HUES48 (cell line): Measurements from ENCODE around the gene SMIM45.

Experiments used
- H3K27ac ChIP-seq: one replicate; pipeline ENCODE4 v1.7.0; 2013; ENCODE audit warnings: low read depth, low read length, inconsistent platforms
- H3K27me3 ChIP-seq: 2 replicates; pipeline ENCODE4 v1.6.1; 2013; ENCODE audit warnings: mild to moderate bottlenecking, low read length; ENCODE audit not compliant: control insufficient read depth, insufficient read depth
- H3K36me3 ChIP-seq: 2 replicates; pipeline ENCODE4 v1.6.1; 2013; ENCODE audit warnings: low read length; ENCODE audit not compliant: control insufficient read depth, insufficient read depth
- H3K4me1 ChIP-seq: 2 replicates; pipeline ENCODE4 v1.6.1; 2013; ENCODE audit warnings: mild to moderate bottlenecking, low read length; ENCODE audit not compliant: control insufficient read depth, insufficient read depth
- H3K4me3 ChIP-seq: 2 replicates; pipeline ENCODE4 v1.5.1; 2013; ENCODE audit warnings: mild to moderate bottlenecking, low read depth, low read length
- H3K9ac ChIP-seq: 2 replicates; pipeline ENCODE4 v1.6.1; 2013; ENCODE audit warnings: mild to moderate bottlenecking, low read depth, low read length, moderate library complexity
- H3K9me3 ChIP-seq: 2 replicates; pipeline ENCODE4 v1.6.1; 2013; ENCODE audit warnings: low read length; ENCODE audit not compliant: control insufficient read depth, insufficient read depth

SMIM45 gene

DNA sequence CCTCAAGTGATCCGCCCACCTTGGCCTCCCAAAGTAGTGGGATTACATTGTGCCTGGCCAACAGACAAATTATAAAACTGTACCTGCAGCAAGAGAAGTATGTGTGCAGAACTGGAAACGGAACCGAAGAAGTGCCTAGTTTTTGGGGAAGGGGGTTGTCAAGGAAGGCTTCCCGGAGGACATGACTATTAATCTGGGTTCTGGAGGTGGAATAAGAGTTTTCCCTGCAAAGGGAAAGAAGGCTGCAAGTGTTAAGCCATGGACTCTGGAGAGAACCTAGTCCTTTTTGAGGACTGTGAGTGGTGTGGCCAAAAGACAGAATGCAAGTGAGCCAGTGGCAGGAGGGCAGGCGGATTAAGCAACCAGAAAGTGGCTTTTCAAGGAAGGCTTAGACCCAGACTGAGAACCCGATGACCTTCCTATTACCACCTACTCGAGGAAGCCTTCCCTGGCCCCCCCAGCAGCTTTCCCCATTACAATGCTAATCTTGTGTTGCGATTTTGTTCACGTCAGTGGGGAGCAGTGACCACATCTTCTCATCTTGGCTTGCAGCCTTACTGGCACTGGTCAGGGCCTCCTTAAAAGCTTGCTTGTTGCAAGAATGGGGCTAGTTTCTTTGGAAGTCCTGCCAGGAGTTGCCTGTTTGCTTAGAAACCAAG, 11.6 kb downstream of the SMIM45 start:
- peak overlapping the region; percentile 67 for H3K27ac ChIP-seq
- no peaks in the 10 kb centered on the region for H3K9me3 ChIP-seq
- no peaks in the 10 kb centered on the region for H3K27me3 ChIP-seq
- peaks cover 9% of the 10 kb centered on the region for H3K4me1 ChIP-seq
- H3K36me3 ChIP-seq = no peaks in the 10 kb centered on the region
- no peak overlapping the region for H3K4me3 ChIP-seq
- no peak overlapping the region for H3K9ac ChIP-seq

DNA sequence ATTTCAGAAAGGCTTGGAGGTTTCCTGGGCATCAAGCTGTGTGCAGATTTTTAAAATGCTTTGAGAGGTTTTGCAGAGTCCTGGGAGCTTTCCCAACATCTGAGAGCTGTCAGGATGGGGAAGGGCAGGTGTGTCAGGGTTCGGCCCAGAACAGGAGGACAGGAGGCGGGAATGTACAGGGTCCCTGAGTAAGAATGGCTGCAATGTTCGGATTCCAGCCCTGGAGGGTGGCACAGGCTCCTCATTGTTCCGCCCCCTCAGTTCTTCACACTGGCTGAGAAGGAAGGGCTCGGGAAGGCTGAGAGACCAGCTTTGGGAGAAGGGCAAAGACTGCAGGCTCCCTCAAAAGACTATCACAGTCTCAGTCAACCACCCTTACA, 12.2 kb downstream of the SMIM45 start:
- no peaks in the 10 kb centered on the region for H3K36me3 ChIP-seq
- no peaks in the 10 kb centered on the region for H3K9me3 ChIP-seq
- peaks cover 9% of the 10 kb centered on the region for H3K4me1 ChIP-seq
- no peak overlapping the region for H3K4me3 ChIP-seq
- no peak overlapping the region for H3K9ac ChIP-seq
- H3K27ac ChIP-seq = peak overlapping the region; percentile 67
- no peaks in the 10 kb centered on the region for H3K27me3 ChIP-seq

GRCh38 chr22:41966225-41966606, 14.3 kb downstream of the SMIM45 start:
- no peak overlapping the region for H3K9ac ChIP-seq
- H3K27ac ChIP-seq = no peak overlapping the region
- H3K4me3 ChIP-seq = no peak overlapping the region
- H3K27me3 ChIP-seq = no peaks in the 10 kb centered on the region
- peaks cover 9% of the 10 kb centered on the region for H3K4me1 ChIP-seq
- no peaks in the 10 kb centered on the region for H3K9me3 ChIP-seq
- H3K36me3 ChIP-seq = no peaks in the 10 kb centered on the region

DNA sequence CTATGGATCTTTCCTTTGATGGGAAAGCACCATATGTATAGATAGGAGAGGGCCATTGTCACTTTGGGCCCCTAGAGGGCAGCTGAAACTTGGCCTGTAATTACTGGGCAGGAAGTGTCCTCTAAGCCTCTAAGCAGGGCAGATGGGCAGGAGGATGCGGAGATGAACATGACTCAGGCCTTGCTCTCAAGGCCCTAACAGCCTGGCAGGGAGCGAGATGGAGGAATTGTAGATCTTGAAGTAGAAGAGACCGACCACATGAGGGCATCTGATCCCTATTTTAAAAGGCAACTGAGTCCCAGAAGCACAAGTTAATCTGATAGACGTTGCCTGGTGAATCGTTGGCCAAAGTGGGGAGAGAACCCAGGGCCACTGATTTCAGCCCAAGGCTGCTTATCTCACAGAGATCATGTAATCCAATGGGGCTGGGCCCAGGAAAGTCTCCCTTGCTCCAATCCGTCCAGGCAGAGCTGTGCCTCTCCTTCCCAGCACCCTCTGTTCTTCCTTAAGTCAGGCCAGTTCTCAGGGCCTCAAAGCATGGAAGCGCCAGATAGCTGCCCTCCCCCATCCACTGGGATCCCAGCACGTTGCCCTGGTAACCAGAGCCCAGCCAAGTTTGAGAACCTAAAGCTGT, 14.8 kb downstream of the SMIM45 start:
- H3K27ac ChIP-seq = no peak overlapping the region
- H3K36me3 ChIP-seq = no peaks in the 10 kb centered on the region
- H3K4me1 ChIP-seq = peaks cover 9% of the 10 kb centered on the region
- H3K9me3 ChIP-seq = no peaks in the 10 kb centered on the region
- H3K9ac ChIP-seq = no peak overlapping the region
- H3K27me3 ChIP-seq = no peaks in the 10 kb centered on the region
- H3K4me3 ChIP-seq = no peak overlapping the region

GRCh38 chr22:41968601-41969000, 16.7 kb downstream of the SMIM45 start:
- Histone ChIP-seq H3K27me3 (no peaks in the 10 kb centered on the region), H3K27ac (no peak overlapping the region), H3K4me1 (peaks cover 9% of the 10 kb centered on the region), H3K36me3 (no peaks in the 10 kb centered on the region), H3K9ac (no peak overlapping the region), H3K9me3 (no peaks in the 10 kb centered on the region), H3K4me3 (no peak overlapping the region)

DNA sequence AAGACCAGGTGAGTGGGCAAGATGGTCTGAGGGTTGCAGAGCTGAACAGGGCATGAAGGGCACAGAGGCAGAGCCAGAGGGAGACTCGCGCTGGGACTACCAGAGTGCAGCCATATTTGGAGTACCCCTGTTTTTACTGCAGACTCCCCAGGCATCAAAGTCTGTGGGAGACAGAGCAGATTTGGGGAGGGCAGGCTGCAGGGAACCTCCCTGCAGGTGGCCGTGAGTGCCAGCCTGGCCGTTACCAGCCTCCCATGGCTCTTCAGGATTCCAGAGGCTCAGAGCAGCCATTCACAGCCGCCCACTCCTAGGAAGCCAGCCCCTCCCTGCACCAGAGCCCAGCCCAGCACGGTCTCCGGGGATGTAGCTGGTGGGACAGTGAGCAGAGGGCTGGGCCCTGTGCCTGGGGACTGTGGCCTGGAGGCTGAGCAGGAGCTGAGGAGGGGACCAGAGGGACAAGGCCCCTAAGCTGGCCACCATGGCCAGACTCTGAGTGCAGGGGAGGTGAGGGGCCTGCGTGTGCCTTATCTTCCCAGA, 17.2 kb downstream of the SMIM45 start, which contains the start of gene SEPTIN3:
TSS of gene SEPTIN3 (plus strand) at position 334 of the 537 bp plus-strand sequence. CDS start 2,050 bp downstream, outside the sequence.
- Histone ChIP-seq H3K9ac (no peak within 1 kb of the TSS), H3K4me3 (no peak within 1 kb of the TSS), H3K27ac (no peak within 1 kb of the TSS), H3K27me3 (no peaks in the 10 kb centered on the region), H3K4me1 (0 out of 2 replicates have a peak, but pooled peaks cover 3% of the 10 kb centered on the region), H3K36me3 (no peaks in the 10 kb centered on the region), H3K9me3 (no peaks in the 10 kb centered on the region)

DNA sequence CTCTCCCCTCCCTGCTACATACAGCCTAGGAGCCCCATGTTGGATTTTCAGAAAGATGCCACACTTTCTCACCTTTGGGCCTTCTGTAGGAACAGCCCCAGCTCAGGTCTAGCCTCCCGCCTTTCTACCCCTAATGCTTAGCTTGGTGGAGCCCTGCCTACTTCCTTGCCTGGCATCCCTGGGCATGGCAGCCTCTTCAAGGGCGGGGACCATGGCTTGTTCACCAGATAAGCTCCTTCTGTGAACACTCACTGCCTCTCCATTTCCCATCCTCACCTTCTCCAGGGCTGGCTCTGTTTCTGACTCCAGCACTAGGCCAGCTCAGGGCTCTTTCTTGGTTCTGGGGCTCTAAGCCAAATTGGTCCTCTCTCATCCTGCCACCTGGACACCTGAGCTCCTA, 18.7 kb downstream of the SMIM45 start:
- Histone ChIP-seq H3K4me1 (0 out of 2 replicates have a peak, but pooled peaks cover 3% of the 10 kb centered on the region), H3K36me3 (no peaks in the 10 kb centered on the region), H3K9ac (no peak overlapping the region), H3K4me3 (no peak overlapping the region), H3K9me3 (no peaks in the 10 kb centered on the region), H3K27ac (no peak overlapping the region), H3K27me3 (peaks cover 10% of the 10 kb centered on the region)

- H3K4me3 ChIP-seq = no peak overlapping the region
- peaks cover 18% of the 10 kb centered on the region for H3K27me3 ChIP-seq
- no peaks in the 10 kb centered on the region for H3K36me3 ChIP-seq
- no peaks in the 10 kb centered on the region for H3K9me3 ChIP-seq
- H3K9ac ChIP-seq = no peak overlapping the region
- H3K4me1 ChIP-seq = peaks cover 6% of the 10 kb centered on the region; the same call in 1 of the 2 replicates
- no peak overlapping the region for H3K27ac ChIP-seq
These were observed 19.5 kb downstream of the SMIM45 start for GRCh38 chr22:41971431-41971830.

DNA sequence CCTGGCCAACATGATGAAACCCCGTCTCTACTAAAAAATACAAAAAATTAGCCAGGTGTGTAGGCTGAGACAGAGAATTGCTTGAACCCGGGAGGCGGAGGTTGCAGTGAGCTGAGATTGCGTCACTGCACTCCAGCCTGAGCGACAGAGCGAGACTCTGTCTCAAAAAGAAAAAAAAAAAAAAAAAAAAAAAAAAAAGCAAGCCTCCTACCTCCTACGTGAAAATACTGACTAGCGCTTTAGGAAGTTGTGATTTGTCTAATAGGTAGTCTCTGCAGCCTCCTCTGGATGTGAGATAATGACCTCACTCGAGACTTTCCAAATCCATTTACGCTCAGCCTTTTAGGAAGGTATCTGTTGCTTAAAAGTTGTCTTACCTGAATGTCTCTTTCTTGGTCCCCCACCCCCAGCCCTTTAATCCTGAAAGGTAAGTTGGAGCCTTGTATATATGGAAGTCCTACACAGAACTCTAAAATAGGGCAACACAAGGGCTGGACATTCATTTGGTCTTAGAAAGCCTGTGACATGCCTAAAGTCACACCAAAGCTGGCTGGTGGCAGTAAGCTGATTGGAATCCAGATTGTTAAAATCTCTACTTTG, 22.8 kb downstream of the SMIM45 start:
- Histone ChIP-seq H3K36me3 (no peaks in the 10 kb centered on the region), H3K9me3 (no peaks in the 10 kb centered on the region), H3K27me3 (peaks cover 27% of the 10 kb centered on the region), H3K4me1 (peaks cover 16% of the 10 kb centered on the region), H3K27ac (no peak overlapping the region), H3K4me3 (no peak overlapping the region), H3K9ac (no peak overlapping the region)

- H3K9me3 ChIP-seq = no peaks in the 10 kb centered on the region
- H3K4me1 ChIP-seq = peaks cover 16% of the 10 kb centered on the region
- H3K27me3 ChIP-seq = peaks cover 27% of the 10 kb centered on the region
- no peaks in the 10 kb centered on the region for H3K36me3 ChIP-seq
- H3K4me3 ChIP-seq = no peak overlapping the region
- H3K27ac ChIP-seq = no peak overlapping the region
- H3K9ac ChIP-seq = no peak overlapping the region
These were observed 23.5 kb downstream of the SMIM45 start for GRCh38 chr22:41975299-41976069.
